Body of pancreas (tissue), 4 donors: Measurements from ENCODE around the gene HNRNPM.

ENCODE experiments used
- POLR2A ChIP-seq, 3 donors: fragments of 450-650 bp; IDR thresholded peaks; one replicate each; pipeline ENCODE4 v1.6.1; 2016; ENCODE audit warnings: antibody characterized with exemption in 3 of 3, mild to moderate bottlenecking in 2 of 3
- TF ChIP-seq, protein P1 (sequence below), 7 experiments: fragments of 450-650 bp in 4 of 7; fragments of 200-600 bp in 3 of 7; sonication (generic) in 3 of 7; IDR thresholded peaks; one replicate each; pipeline ENCODE4 v1.5.1; 2016 to 2019; ENCODE audit warnings: antibody characterized with exemption in 7 of 7

GRCh38 chr19:8513687-8514504, 69.1 kb downstream of the HNRNPM start, which contains the start of gene ZNF414:
- TF ChIP-seq, protein P1, sequence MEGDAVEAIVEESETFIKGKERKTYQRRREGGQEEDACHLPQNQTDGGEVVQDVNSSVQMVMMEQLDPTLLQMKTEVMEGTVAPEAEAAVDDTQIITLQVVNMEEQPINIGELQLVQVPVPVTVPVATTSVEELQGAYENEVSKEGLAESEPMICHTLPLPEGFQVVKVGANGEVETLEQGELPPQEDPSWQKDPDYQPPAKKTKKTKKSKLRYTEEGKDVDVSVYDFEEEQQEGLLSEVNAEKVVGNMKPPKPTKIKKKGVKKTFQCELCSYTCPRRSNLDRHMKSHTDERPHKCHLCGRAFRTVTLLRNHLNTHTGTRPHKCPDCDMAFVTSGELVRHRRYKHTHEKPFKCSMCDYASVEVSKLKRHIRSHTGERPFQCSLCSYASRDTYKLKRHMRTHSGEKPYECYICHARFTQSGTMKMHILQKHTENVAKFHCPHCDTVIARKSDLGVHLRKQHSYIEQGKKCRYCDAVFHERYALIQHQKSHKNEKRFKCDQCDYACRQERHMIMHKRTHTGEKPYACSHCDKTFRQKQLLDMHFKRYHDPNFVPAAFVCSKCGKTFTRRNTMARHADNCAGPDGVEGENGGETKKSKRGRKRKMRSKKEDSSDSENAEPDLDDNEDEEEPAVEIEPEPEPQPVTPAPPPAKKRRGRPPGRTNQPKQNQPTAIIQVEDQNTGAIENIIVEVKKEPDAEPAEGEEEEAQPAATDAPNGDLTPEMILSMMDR (IDR thresholded peaks at IDR 0.05): peak in 1 of 7 experiments; percentile 15
- TF ChIP-seq POLR2A (IDR thresholded peaks at IDR 0.05): peak; percentile 65 to 94 (median 89)
